K562 (cell line): Measurements from ENCODE around the gene SIRT4. TPM values are rescaled to one million over a fixed set of nuclear protein-coding genes. Genes with fewer than 3 reads are reported as not detected.
A peak's percentile ranks its signal among the peaks of the same experiment; 100 is the strongest.

Experiments used
- CUX1 ChIP-seq: fragments of 200-800 bp; sonication (Bioruptor generic); IDR thresholded peaks from 2 replicates; pipeline ENCODE4 v1.6.1; 2016; ENCODE audit warnings: missing genetic modification characterization, missing compliant biosample characterization
- HIVEP1 ChIP-seq: fragments of 250-450 bp; sonication (Bioruptor Pico); IDR thresholded peaks from 2 replicates; pipeline ENCODE4 v1.4.0; 2020; ENCODE audit warnings: mild to moderate bottlenecking
- JUN ChIP-seq, 2 experiments: sonication (generic) in 1 of 2; formaldehyde crosslinking in 1 of 2; IDR thresholded peaks; 2 replicates each; pipeline versions ENCODE4 v1.6.1 to v1.8.0; 2012 to 2022; ENCODE audit warnings: borderline replicate concordance in 2 of 2, mild to moderate bottlenecking in 2 of 2, improper control_type of control experiment in 1 of 2, low read depth in 1 of 2, low read length in 1 of 2, missing genetic modification reagents in 1 of 2
- MCM2 ChIP-seq: fragments of 450-650 bp; IDR thresholded peaks from 2 replicates; pipeline ENCODE4 v1.6.1; 2017; ENCODE audit warnings: low read depth, mild to moderate bottlenecking
- MTA1 ChIP-seq: fragments of 450-650 bp; IDR thresholded peaks from 2 replicates; pipeline ENCODE4 v1.6.1; 2017; ENCODE audit warnings: borderline replicate concordance
- SRF ChIP-seq, 2 experiments: fragments of 250-450, 450-650 bp in 1 of 2; sonication (Bioruptor Pico) in 1 of 2; sonication (generic) in 1 of 2; formaldehyde crosslinking; IDR thresholded peaks; 2 replicates each; pipeline versions ENCODE4 v1.5.0 to v1.5.1; 2020 to 2022; ENCODE audit warnings: mild to moderate bottlenecking in 1 of 2, missing genetic modification reagents in 1 of 2
- STAG1 ChIP-seq: sonication (generic); formaldehyde crosslinking; IDR thresholded peaks from 2 replicates; pipeline ENCODE4 v1.5.0; 2020; ENCODE audit warnings: missing genetic modification reagents, borderline replicate concordance
- TEAD2 ChIP-seq: fragments of 450-650 bp; IDR thresholded peaks from 2 replicates; pipeline ENCODE4 v1.6.1; 2016; ENCODE audit warnings: missing genetic modification characterization, control low read depth, missing compliant biosample characterization
- TGIF2 ChIP-seq: sonication (generic); formaldehyde crosslinking; IDR thresholded peaks from 2 replicates; pipeline ENCODE4 v1.8.1; 2022; ENCODE audit warnings: mild to moderate bottlenecking, missing genetic modification reagents, moderate library complexity
- TSC22D4 ChIP-seq: fragments of 450-650 bp; IDR thresholded peaks from 2 replicates; pipeline ENCODE4 v1.6.1; 2016; ENCODE audit warnings: missing genetic modification characterization, missing biosample characterization, control low read depth
- ZFP1 ChIP-seq: fragments of 450-650 bp; formaldehyde crosslinking; IDR thresholded peaks from 2 replicates; pipeline ENCODE4 v1.4.0; 2020; ENCODE audit warnings: mild to moderate bottlenecking, mixed read lengths
- ZNF586 ChIP-seq: fragments of 450-650 bp; formaldehyde crosslinking; conservative IDR thresholded peaks from 2 replicates; pipeline ENCODE4 v1.4.0; 2020; ENCODE audit warnings: mild to moderate bottlenecking, moderate library complexity
- polyA plus RNA-seq, 8 experiments: library from polyadenylated mRNA; depleted of rRNA in 4 of 8; stranded (reverse) in 5 of 8; unstranded in 3 of 8; fragments of >200 nt; fragmentation: Nextera tagmentation in 2 of 8; fragmentation: Illumina TruSeq in 1 of 8; extraction: Ambion mirVana in 2 of 8; extraction: Trizol in 1 of 8; gene quantifications; 2 replicates each; pipeline versions ENCODE4 v1.2.1 to v1.2.3, GENCODE V29; 2011 to 2014; ENCODE audit warnings: inconsistent platforms in 1 of 8, missing spikeins in 1 of 8
- total RNA-seq, 7 experiments: library from RNA; depleted of rRNA in 6 of 7; stranded (reverse); fragments of >200 nt in 6 of 7; fragmentation: Illumina TruSeq in 2 of 7; extraction: Trizol in 2 of 7; gene quantifications; 2 replicates each; pipeline versions ENCODE4 v1.2.1 to v1.2.3, GENCODE V29; 2011 to 2021; ENCODE audit warnings: low replicate concordance in 1 of 7
- TF ChIP-seq, protein P1 (sequence below), 3 experiments: fragments of 200-800 bp in 1 of 3; fragments of 250-450 bp in 1 of 3; fragments of 450-650 bp in 1 of 3; sonication (Bioruptor Pico) in 1 of 3; sonication (Bioruptor generic) in 1 of 3; formaldehyde crosslinking in 1 of 3; IDR thresholded peaks; 2 replicates each; pipeline versions ENCODE4 v1.6.1 to v1.8.0; 2016 to 2022; ENCODE audit warnings: mild to moderate bottlenecking in 2 of 3, missing genetic modification characterization in 2 of 3, missing compliant biosample characterization in 1 of 3, moderate library complexity in 1 of 3
- TF ChIP-seq, protein P2 (sequence below): fragments of 450-650 bp; IDR thresholded peaks from 2 replicates; pipeline ENCODE4 v1.7.0; 2016; ENCODE audit warnings: borderline replicate concordance

The SIRT4 gene
- total and polyA plus RNA-seq, 9 of the 15 experiments (the other 6 are each of a cell fraction or from before 2014, with no cell fraction given), result 0.86 to 5.2 (median 2.4) TPM

GRCh38 chr12:120301962-120302815 lies at the start of gene SIRT4 (continued):
- TF ChIP-seq, protein P1, sequence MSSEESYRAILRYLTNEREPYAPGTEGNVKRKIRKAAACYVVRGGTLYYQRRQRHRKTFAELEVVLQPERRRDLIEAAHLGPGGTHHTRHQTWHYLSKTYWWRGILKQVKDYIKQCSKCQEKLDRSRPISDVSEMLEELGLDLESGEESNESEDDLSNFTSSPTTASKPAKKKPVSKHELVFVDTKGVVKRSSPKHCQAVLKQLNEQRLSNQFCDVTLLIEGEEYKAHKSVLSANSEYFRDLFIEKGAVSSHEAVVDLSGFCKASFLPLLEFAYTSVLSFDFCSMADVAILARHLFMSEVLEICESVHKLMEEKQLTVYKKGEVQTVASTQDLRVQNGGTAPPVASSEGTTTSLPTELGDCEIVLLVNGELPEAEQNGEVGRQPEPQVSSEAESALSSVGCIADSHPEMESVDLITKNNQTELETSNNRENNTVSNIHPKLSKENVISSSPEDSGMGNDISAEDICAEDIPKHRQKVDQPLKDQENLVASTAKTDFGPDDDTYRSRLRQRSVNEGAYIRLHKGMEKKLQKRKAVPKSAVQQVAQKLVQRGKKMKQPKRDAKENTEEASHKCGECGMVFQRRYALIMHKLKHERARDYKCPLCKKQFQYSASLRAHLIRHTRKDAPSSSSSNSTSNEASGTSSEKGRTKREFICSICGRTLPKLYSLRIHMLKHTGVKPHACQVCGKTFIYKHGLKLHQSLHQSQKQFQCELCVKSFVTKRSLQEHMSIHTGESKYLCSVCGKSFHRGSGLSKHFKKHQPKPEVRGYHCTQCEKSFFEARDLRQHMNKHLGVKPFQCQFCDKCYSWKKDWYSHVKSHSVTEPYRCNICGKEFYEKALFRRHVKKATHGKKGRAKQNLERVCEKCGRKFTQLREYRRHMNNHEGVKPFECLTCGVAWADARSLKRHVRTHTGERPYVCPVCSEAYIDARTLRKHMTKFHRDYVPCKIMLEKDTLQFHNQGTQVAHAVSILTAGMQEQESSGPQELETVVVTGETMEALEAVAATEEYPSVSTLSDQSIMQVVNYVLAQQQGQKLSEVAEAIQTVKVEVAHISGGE (CRISPR knock-in tag; IDR thresholded peaks at IDR 0.05), result peak in 1 of 3 experiments; percentile 78; a peak in 2 of 6 replicates
- TF ChIP-seq TEAD2 (tag) (peak; percentile 72), MCM2 (no peak), SRF (CRISPR knock-in tag; IDR thresholded peaks at IDR 0.05) (no peak), MTA1 (peak; percentile 74; the same call in 1 of the 2 replicates), ZNF586 (CRISPR knock-in tag) (no peak), TSC22D4 (tag) (no peak), HIVEP1 (CRISPR knock-in tag) (no peak), JUN (IDR thresholded peaks at IDR 0.05; ENCODE audit: borderline replicate concordance, low read depth, low read length) (no peak), JUN (CRISPR knock-in tag; IDR thresholded peaks at IDR 0.05; ENCODE audit: borderline replicate concordance) (no peak), TGIF2 (CRISPR knock-in tag) (peak; percentile 18; the same call in 1 of the 2 replicates), CUX1 (CRISPR knock-in tag) (no peak), STAG1 (CRISPR knock-in tag) (no peak), ZFP1 (CRISPR knock-in tag) (no peak)
- TF ChIP-seq, protein P2, sequence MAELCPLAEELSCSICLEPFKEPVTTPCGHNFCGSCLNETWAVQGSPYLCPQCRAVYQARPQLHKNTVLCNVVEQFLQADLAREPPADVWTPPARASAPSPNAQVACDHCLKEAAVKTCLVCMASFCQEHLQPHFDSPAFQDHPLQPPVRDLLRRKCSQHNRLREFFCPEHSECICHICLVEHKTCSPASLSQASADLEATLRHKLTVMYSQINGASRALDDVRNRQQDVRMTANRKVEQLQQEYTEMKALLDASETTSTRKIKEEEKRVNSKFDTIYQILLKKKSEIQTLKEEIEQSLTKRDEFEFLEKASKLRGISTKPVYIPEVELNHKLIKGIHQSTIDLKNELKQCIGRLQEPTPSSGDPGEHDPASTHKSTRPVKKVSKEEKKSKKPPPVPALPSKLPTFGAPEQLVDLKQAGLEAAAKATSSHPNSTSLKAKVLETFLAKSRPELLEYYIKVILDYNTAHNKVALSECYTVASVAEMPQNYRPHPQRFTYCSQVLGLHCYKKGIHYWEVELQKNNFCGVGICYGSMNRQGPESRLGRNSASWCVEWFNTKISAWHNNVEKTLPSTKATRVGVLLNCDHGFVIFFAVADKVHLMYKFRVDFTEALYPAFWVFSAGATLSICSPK, result no peak
